HepG2 (cell line): Measurements from ENCODE around the gene VWA1. TPM values are rescaled to one million over a fixed set of nuclear protein-coding genes. Genes with fewer than 3 reads are reported as not detected.

Source experiments
- AGO2 ChIP-seq: fragments of 200-400 bp; formaldehyde crosslinking; optimal IDR thresholded peaks from 2 replicates; pipeline ENCODE3; 2017; ENCODE audit warnings: mild to moderate bottlenecking, low read depth, low read length, moderate library complexity
- ARNTL ChIP-seq: sonication (generic); formaldehyde crosslinking; IDR thresholded peaks from 2 replicates; pipeline ENCODE4 v1.4.0; 2020; ENCODE audit warnings: mild to moderate bottlenecking, missing genetic modification reagents
- ATAD3A ChIP-seq: sonication (generic); formaldehyde crosslinking; IDR thresholded peaks from 2 replicates; pipeline ENCODE4 v1.4.0; 2020; ENCODE audit warnings: missing genetic modification reagents
- FOXA1 ChIP-seq, 2 experiments: fragments of 450-650 bp in 1 of 2; sonication (generic) in 1 of 2; formaldehyde crosslinking in 1 of 2; IDR thresholded peaks; 2 replicates each; pipeline versions ENCODE4 v1.4.0 to v1.6.1; 2016 to 2020; ENCODE audit warnings: missing genetic modification reagents in 1 of 2
- GFI1 ChIP-seq: sonication (generic); formaldehyde crosslinking; IDR thresholded peaks from 2 replicates; pipeline ENCODE4 v1.5.0; 2020; ENCODE audit warnings: missing genetic modification reagents, mild to moderate bottlenecking, borderline replicate concordance
- GTF3A ChIP-seq: sonication (generic); formaldehyde crosslinking; conservative IDR thresholded peaks from 2 replicates; pipeline ENCODE4 v1.4.0; 2020; ENCODE audit warnings: mild to moderate bottlenecking, missing genetic modification reagents
- NR2F6 ChIP-seq, 2 experiments: IDR thresholded peaks; 2 replicates each; pipeline ENCODE4 v1.6.1; 2016; ENCODE audit warnings: antibody characterized with exemption in 1 of 2, mild to moderate bottlenecking in 1 of 2
- PHB2 ChIP-seq: fragments of 450-650 bp; IDR thresholded peaks from 2 replicates; pipeline ENCODE4 v1.6.1; 2018; ENCODE audit not compliant: partially characterized antibody
- PLRG1 ChIP-seq: fragments of 450-650 bp; conservative IDR thresholded peaks from 2 replicates; pipeline ENCODE4 v1.6.1; 2016
- POLR2AphosphoS2 ChIP-seq: IDR thresholded peaks from 2 replicates; pipeline ENCODE4 v1.6.1; 2011; ENCODE audit warnings: low read depth, low read length, improper control_type of control experiment
- RFX3 ChIP-seq: IDR thresholded peaks from 2 replicates; pipeline ENCODE4 v1.6.1; 2016; ENCODE audit warnings: missing biosample characterization, missing genetic modification reagents
- TEAD2 ChIP-seq: sonication (generic); formaldehyde crosslinking; IDR thresholded peaks from 2 replicates; pipeline ENCODE4 v1.9.0; 2021; ENCODE audit warnings: missing genetic modification reagents
- TOE1 ChIP-seq: sonication (generic); formaldehyde crosslinking; IDR thresholded peaks from 2 replicates; pipeline ENCODE4 v1.4.0; 2020; ENCODE audit warnings: mild to moderate bottlenecking, missing genetic modification reagents
- TRIM24 ChIP-seq: sonication (generic); formaldehyde crosslinking; IDR thresholded peaks from 2 replicates; pipeline ENCODE4 v1.8.0; 2022; ENCODE audit warnings: mild to moderate bottlenecking, missing genetic modification reagents
- ZFP36L1 ChIP-seq: sonication (generic); formaldehyde crosslinking; IDR thresholded peaks from 2 replicates; pipeline ENCODE4 v1.8.0; 2022; ENCODE audit warnings: mild to moderate bottlenecking, missing genetic modification reagents, moderate library complexity
- ZKSCAN8 ChIP-seq: IDR thresholded peaks from 2 replicates; pipeline ENCODE4 v1.6.1; 2016; ENCODE audit warnings: borderline replicate concordance, missing genetic modification reagents, missing compliant biosample characterization
- ZNF12 ChIP-seq: sonication (generic); formaldehyde crosslinking; IDR thresholded peaks from 2 replicates; pipeline ENCODE4 v1.5.0; 2020; ENCODE audit warnings: missing genetic modification reagents
- ZNF253 ChIP-seq: sonication (generic); formaldehyde crosslinking; IDR thresholded peaks from 2 replicates; pipeline ENCODE4 v1.8.0; 2022; ENCODE audit warnings: mild to moderate bottlenecking, missing genetic modification reagents, borderline replicate concordance
- ZNF329 ChIP-seq: sonication (generic); formaldehyde crosslinking; IDR thresholded peaks from 2 replicates; pipeline ENCODE4 v1.9.0; 2021; ENCODE audit warnings: low read depth, mild to moderate bottlenecking, missing genetic modification reagents
- ZNF343 ChIP-seq: sonication (generic); formaldehyde crosslinking; IDR thresholded peaks from 2 replicates; pipeline ENCODE4 v1.4.0; 2020; ENCODE audit warnings: mild to moderate bottlenecking, missing genetic modification reagents
- ZNF367 ChIP-seq: sonication (generic); formaldehyde crosslinking; IDR thresholded peaks from 2 replicates; pipeline ENCODE4 v1.4.0; 2020; ENCODE audit warnings: missing genetic modification reagents, borderline replicate concordance
- ZNF598 ChIP-seq: sonication (generic); formaldehyde crosslinking; IDR thresholded peaks from 2 replicates; pipeline ENCODE4 v1.5.1; 2020; ENCODE audit warnings: mild to moderate bottlenecking, missing genetic modification reagents, borderline replicate concordance
- ZNF7 ChIP-seq: IDR thresholded peaks from 2 replicates; pipeline ENCODE4 v1.6.1; 2016; ENCODE audit warnings: missing biosample characterization, missing genetic modification reagents
- ZNF747 ChIP-seq: sonication (generic); formaldehyde crosslinking; IDR thresholded peaks from 2 replicates; pipeline ENCODE4 v1.8.1; 2023; ENCODE audit warnings: missing genetic modification reagents, mild to moderate bottlenecking, borderline replicate concordance
- ZNF850 ChIP-seq: sonication (generic); formaldehyde crosslinking; conservative IDR thresholded peaks from 2 replicates; pipeline ENCODE4 v1.9.0; 2021; ENCODE audit warnings: mild to moderate bottlenecking, missing genetic modification reagents
- polyA plus RNA-seq, 8 experiments: library from polyadenylated mRNA; depleted of rRNA in 3 of 8; stranded (reverse) in 7 of 8; unstranded in 1 of 8; fragments of >200 nt; fragmentation: Illumina TruSeq in 4 of 8; extraction: Trizol in 4 of 8; gene quantifications; 2 replicates each; pipeline versions ENCODE4 v1.2.1 to v1.2.3, GENCODE V29; 2011 to 2016; ENCODE audit warnings: low read depth in 4 of 8, missing spikeins in 1 of 8, mixed read lengths in 1 of 8; ENCODE audit not compliant: insufficient read depth in 1 of 8
- total RNA-seq, 5 experiments: library from RNA; depleted of rRNA; stranded (reverse); fragments of >200 nt; fragmentation: Illumina TruSeq; extraction: Trizol; gene quantifications; 2 replicates each; pipeline ENCODE4 v1.2.3, GENCODE V29; 2016; ENCODE audit warnings: low read depth in 1 of 5
- TF ChIP-seq, protein P1 (sequence below): sonication (generic); formaldehyde crosslinking; IDR thresholded peaks from 2 replicates; pipeline ENCODE4 v1.4.0; 2020; ENCODE audit warnings: missing genetic modification reagents, borderline replicate concordance
- TF ChIP-seq, protein P2 (sequence below): sonication (generic); formaldehyde crosslinking; IDR thresholded peaks from 2 replicates; pipeline ENCODE4 v1.5.0; 2020; ENCODE audit warnings: missing genetic modification reagents, mild to moderate bottlenecking, borderline replicate concordance
- TF ChIP-seq, protein P3 (sequence below): sonication (generic); IDR thresholded peaks from 2 replicates; pipeline ENCODE4 v1.6.1; 2016; ENCODE audit warnings: low read depth, borderline replicate concordance

Gene VWA1
- total and polyA plus RNA-seq, 2 of the 13 experiments (the other 11 are each of a cell fraction or from before 2014, with no cell fraction given), result 40.9 to 57.5 TPM

DNA sequence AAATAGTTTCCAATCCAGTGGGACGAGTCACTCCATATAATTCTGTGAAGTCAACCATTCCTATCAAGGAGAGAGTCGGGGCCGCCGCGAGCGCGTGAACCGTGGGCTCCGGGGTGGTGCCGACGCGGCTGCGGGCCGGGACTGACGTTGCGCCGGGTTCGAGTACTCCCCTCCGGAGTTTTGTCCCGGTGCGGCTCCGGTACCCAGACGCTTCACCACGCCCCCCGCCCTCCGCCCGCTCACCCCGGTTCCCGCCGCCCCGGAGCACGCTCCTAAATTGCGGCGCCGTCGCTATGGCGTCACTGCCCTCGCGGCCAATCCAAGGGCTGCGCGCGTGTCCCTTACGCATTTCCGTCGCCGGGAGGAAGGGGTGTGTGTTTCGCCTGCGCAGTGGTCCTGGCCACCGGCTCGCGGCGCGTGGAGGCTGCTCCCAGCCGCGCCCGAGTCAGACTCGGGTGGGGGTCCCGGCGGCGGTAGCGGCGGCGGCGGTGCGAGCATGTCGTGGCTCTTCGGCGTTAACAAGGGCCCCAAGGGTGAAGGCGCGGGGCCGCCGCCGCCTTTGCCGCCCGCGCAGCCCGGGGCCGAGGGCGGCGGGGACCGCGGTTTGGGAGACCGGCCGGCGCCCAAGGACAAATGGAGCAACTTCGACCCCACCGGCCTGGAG, 36.0 kb downstream of the VWA1 start, which contains the start of gene ATAD3B (continued):
- TF ChIP-seq, protein P1, sequence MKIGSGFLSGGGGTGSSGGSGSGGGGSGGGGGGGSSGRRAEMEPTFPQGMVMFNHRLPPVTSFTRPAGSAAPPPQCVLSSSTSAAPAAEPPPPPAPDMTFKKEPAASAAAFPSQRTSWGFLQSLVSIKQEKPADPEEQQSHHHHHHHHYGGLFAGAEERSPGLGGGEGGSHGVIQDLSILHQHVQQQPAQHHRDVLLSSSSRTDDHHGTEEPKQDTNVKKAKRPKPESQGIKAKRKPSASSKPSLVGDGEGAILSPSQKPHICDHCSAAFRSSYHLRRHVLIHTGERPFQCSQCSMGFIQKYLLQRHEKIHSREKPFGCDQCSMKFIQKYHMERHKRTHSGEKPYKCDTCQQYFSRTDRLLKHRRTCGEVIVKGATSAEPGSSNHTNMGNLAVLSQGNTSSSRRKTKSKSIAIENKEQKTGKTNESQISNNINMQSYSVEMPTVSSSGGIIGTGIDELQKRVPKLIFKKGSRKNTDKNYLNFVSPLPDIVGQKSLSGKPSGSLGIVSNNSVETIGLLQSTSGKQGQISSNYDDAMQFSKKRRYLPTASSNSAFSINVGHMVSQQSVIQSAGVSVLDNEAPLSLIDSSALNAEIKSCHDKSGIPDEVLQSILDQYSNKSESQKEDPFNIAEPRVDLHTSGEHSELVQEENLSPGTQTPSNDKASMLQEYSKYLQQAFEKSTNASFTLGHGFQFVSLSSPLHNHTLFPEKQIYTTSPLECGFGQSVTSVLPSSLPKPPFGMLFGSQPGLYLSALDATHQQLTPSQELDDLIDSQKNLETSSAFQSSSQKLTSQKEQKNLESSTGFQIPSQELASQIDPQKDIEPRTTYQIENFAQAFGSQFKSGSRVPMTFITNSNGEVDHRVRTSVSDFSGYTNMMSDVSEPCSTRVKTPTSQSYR (CRISPR knock-in tag), result no peak
- TF ChIP-seq ZNF329 (CRISPR knock-in tag) (no peak), GFI1 (CRISPR knock-in tag) (no peak), GTF3A (CRISPR knock-in tag) (no peak), ZNF850 (CRISPR knock-in tag) (no peak), ZFP36L1 (CRISPR knock-in tag) (no peak), RFX3 (no peak), POLR2AphosphoS2 (no peak), ZNF7 (no peak), AGO2 (no peak), TRIM24 (CRISPR knock-in tag) (no peak), FOXA1 (IDR thresholded peaks at IDR 0.05) (no peak), FOXA1 (CRISPR knock-in tag; IDR thresholded peaks at IDR 0.05) (peak; percentile 42; the same call in 1 of the 2 replicates), ZNF367 (CRISPR knock-in tag) (no peak), TEAD2 (CRISPR knock-in tag) (no peak), ZNF598 (CRISPR knock-in tag) (no peak), PHB2 (no peak), TOE1 (CRISPR knock-in tag) (no peak), ARNTL (CRISPR knock-in tag) (no peak), NR2F6 (IDR thresholded peaks at IDR 0.05) (no peak), NR2F6 (CRISPR knock-in tag; IDR thresholded peaks at IDR 0.05) (peak; percentile 25; the same call in 1 of the 2 replicates), ZNF747 (CRISPR knock-in tag) (peak; percentile 39; the same call in 1 of the 2 replicates), ATAD3A (no peak), ZNF343 (CRISPR knock-in tag) (no peak), PLRG1 (no peak), ZKSCAN8 (CRISPR knock-in tag) (no peak), ZNF12 (CRISPR knock-in tag) (no peak), ZNF253 (no peak)
- TF ChIP-seq, protein P2, sequence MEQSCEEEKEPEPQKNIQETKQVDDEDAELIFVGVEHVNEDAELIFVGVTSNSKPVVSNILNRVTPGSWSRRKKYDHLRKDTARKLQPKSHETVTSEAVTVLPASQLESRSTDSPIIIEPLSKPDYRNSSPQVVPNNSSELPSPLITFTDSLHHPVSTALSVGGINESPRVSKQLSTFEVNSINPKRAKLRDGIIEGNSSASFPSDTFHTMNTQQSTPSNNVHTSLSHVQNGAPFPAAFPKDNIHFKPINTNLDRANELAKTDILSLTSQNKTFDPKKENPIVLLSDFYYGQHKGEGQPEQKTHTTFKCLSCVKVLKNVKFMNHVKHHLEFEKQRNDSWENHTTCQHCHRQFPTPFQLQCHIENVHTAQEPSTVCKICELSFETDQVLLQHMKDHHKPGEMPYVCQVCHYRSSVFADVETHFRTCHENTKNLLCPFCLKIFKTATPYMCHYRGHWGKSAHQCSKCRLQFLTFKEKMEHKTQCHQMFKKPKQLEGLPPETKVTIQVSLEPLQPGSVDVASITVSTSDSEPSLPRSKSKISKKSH (CRISPR knock-in tag), result 0 out of 2 replicates have a peak, but pooled peaks have one; percentile 54
- TF ChIP-seq, protein P3, sequence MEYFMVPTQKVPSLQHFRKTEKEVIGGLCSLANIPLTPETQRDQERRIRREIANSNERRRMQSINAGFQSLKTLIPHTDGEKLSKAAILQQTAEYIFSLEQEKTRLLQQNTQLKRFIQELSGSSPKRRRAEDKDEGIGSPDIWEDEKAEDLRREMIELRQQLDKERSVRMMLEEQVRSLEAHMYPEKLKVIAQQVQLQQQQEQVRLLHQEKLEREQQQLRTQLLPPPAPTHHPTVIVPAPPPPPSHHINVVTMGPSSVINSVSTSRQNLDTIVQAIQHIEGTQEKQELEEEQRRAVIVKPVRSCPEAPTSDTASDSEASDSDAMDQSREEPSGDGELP, result no peak
